HepG2 (cell line): ENCODE data around the gene UVSSA. TPM values are rescaled to one million over a fixed set of nuclear protein-coding genes. Genes with fewer than 3 reads are reported as not detected.

Experiments
- ATF6 ChIP-seq: sonication (generic); formaldehyde crosslinking; conservative IDR thresholded peaks from 2 replicates; pipeline ENCODE4 v1.4.0; 2020; ENCODE audit warnings: missing genetic modification reagents
- BCL3 ChIP-seq: sonication (generic); formaldehyde crosslinking; IDR thresholded peaks from 2 replicates; pipeline ENCODE4 v1.5.1; 2020; ENCODE audit warnings: mild to moderate bottlenecking, missing genetic modification reagents, moderate library complexity
- EP300 ChIP-seq, 3 experiments: sonication (generic) in 1 of 3; formaldehyde crosslinking in 1 of 3; IDR thresholded peaks; 2 replicates each; pipeline versions ENCODE4 v1.5.1 to v1.6.1; 2011 to 2020; ENCODE audit warnings: low read depth in 2 of 3, low read length in 2 of 3, borderline replicate concordance in 1 of 3, improper control_type of control experiment in 1 of 3, mild to moderate bottlenecking in 1 of 3, missing genetic modification reagents in 1 of 3, moderate library complexity in 1 of 3
- FOXJ3 ChIP-seq: sonication (generic); formaldehyde crosslinking; IDR thresholded peaks from 2 replicates; pipeline ENCODE4 v1.4.0; 2020; ENCODE audit warnings: missing genetic modification reagents, mild to moderate bottlenecking, borderline replicate concordance
- GATAD2A ChIP-seq: IDR thresholded peaks from 2 replicates; pipeline ENCODE4 v1.6.1; 2016
- GPN1 ChIP-seq: sonication (generic); formaldehyde crosslinking; IDR thresholded peaks from 2 replicates; pipeline ENCODE4 v1.5.1; 2020; ENCODE audit warnings: missing genetic modification reagents, borderline replicate concordance
- HDAC2 ChIP-seq: sonication (generic); formaldehyde crosslinking; IDR thresholded peaks from 2 replicates; pipeline ENCODE4 v1.4.0; 2020; ENCODE audit warnings: missing genetic modification reagents
- HOXA5 ChIP-seq: sonication (generic); formaldehyde crosslinking; IDR thresholded peaks from 2 replicates; pipeline ENCODE4 v1.4.0; 2020; ENCODE audit warnings: missing genetic modification reagents
- HOXD1 ChIP-seq: sonication (generic); formaldehyde crosslinking; IDR thresholded peaks from 2 replicates; pipeline ENCODE4 v1.5.0; 2020; ENCODE audit warnings: missing genetic modification reagents
- PHF20 ChIP-seq: sonication (generic); formaldehyde crosslinking; IDR thresholded peaks from 2 replicates; pipeline ENCODE4 v1.5.0; 2020; ENCODE audit warnings: mild to moderate bottlenecking, missing genetic modification reagents
- RARG ChIP-seq: sonication (generic); formaldehyde crosslinking; IDR thresholded peaks from 2 replicates; pipeline ENCODE4 v1.4.0; 2020; ENCODE audit warnings: low read depth, mild to moderate bottlenecking, missing genetic modification reagents
- SALL2 ChIP-seq: sonication (generic); formaldehyde crosslinking; IDR thresholded peaks from 2 replicates; pipeline ENCODE4 v1.8.1; 2023; ENCODE audit warnings: mild to moderate bottlenecking, missing genetic modification reagents, inconsistent platforms
- TBX3 ChIP-seq: fragments of 450-650 bp; IDR thresholded peaks from 2 replicates; pipeline ENCODE4 v1.6.1; 2017; ENCODE audit warnings: antibody characterized with exemption, mild to moderate bottlenecking, inconsistent platforms, borderline replicate concordance
- ZBTB40 ChIP-seq, 2 experiments: fragments of 450-650 bp in 1 of 2; sonication (generic) in 1 of 2; formaldehyde crosslinking in 1 of 2; IDR thresholded peaks; 2 replicates each; pipeline versions ENCODE4 v1.6.1 to v1.8.0; 2016 to 2022; ENCODE audit warnings: antibody characterized with exemption in 1 of 2, mild to moderate bottlenecking in 1 of 2, missing genetic modification reagents in 1 of 2
- ZNF354B ChIP-seq: sonication (generic); formaldehyde crosslinking; IDR thresholded peaks from 2 replicates; pipeline ENCODE4 v1.8.0; 2022; ENCODE audit warnings: mild to moderate bottlenecking, missing genetic modification reagents
- ZNF441 ChIP-seq: sonication (generic); formaldehyde crosslinking; IDR thresholded peaks from 2 replicates; pipeline ENCODE4 v1.7.0; 2021; ENCODE audit warnings: missing genetic modification reagents, borderline replicate concordance
- polyA plus RNA-seq, 8 experiments: library from polyadenylated mRNA; depleted of rRNA in 3 of 8; stranded (reverse) in 7 of 8; unstranded in 1 of 8; fragments of >200 nt; fragmentation: Illumina TruSeq in 4 of 8; extraction: Trizol in 4 of 8; gene quantifications; 2 replicates each; pipeline versions ENCODE4 v1.2.1 to v1.2.3, GENCODE V29; 2011 to 2016; ENCODE audit warnings: low read depth in 4 of 8, missing spikeins in 1 of 8, mixed read lengths in 1 of 8; ENCODE audit not compliant: insufficient read depth in 1 of 8
- total RNA-seq, 5 experiments: library from RNA; depleted of rRNA; stranded (reverse); fragments of >200 nt; fragmentation: Illumina TruSeq; extraction: Trizol; gene quantifications; 2 replicates each; pipeline ENCODE4 v1.2.3, GENCODE V29; 2016; ENCODE audit warnings: low read depth in 1 of 5

UVSSA gene
- total and polyA plus RNA-seq, 2 of the 13 experiments (the other 11 are each of a cell fraction or from before 2014, with no cell fraction given), result 4.6 to 8.4 TPM

- TF ChIP-seq ZBTB40 (IDR thresholded peaks at IDR 0.05) (no peak), ZBTB40 (CRISPR knock-in tag; IDR thresholded peaks at IDR 0.05) (0 out of 2 replicates have a peak, but pooled peaks have one; percentile 49), HOXA5 (CRISPR knock-in tag) (peak; percentile 82; the same call in 1 of the 2 replicates), ATF6 (CRISPR knock-in tag) (no peak), HDAC2 (CRISPR knock-in tag) (peak; percentile 10; the same call in 1 of the 2 replicates), PHF20 (CRISPR knock-in tag) (peak; percentile 65; the same call in 1 of the 2 replicates), SALL2 (CRISPR knock-in tag) (no peak), BCL3 (CRISPR knock-in tag) (no peak), GPN1 (CRISPR knock-in tag) (no peak), TBX3 (no peak), RARG (CRISPR knock-in tag) (no peak), FOXJ3 (CRISPR knock-in tag) (no peak), ZNF354B (CRISPR knock-in tag) (no peak), GATAD2A (CRISPR knock-in tag) (no peak), EP300 (IDR thresholded peaks at IDR 0.05; ENCODE audit: low read depth in 2 of 2, low read length in 2 of 2) (0 out of 4 replicates have a peak, but pooled peaks of 1 of the 2 experiments have one; percentile 5), EP300 (CRISPR knock-in tag; IDR thresholded peaks at IDR 0.05; ENCODE audit: borderline replicate concordance) (no peak), HOXD1 (CRISPR knock-in tag) (0 out of 2 replicates have a peak, but pooled peaks have one; percentile 61), ZNF441 (CRISPR knock-in tag) (no peak; the same call in 1 of the 2 replicates)
Observed at GRCh38 chr4:1346781-1347409, at the start of gene UVSSA (continued).
